GM18907 (cell line): ENCODE results near the gene IQGAP1.
A peak's percentile ranks its signal among the peaks of the same experiment; 100 is the strongest.
"Not testable (repeated sequence)": the region's sequence is repeated elsewhere in the genome, so short reads cannot be mapped to it uniquely, and the experiment has no call there.

Experiments
- ATAC-seq: cut with Tn5 transposase; IDR thresholded peaks from one replicate; pipeline ENCODE4 v1.9.1; 2021; ENCODE audit warnings: mild to moderate bottlenecking, moderate library complexity; ENCODE audit not compliant: unreplicated experiment

The IQGAP1 gene

DNA sequence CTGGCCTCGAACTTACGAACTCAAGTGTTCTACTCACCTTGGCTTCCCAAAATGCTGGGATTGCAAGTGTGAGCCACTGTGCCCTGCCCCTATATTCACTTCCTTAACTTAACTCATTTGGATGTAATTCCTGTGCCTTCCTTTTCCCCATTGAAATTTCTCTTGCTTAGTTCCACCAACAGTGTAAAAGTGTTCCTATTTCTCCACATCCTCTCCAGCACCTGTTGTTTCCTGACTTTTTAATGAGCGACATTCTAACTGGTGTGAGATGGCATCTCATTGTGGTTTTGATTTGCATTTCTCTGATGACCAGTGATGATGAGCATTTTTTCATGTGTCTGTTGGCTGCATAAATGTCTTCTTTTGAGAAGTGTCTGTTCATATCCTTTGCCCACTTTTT lies 21.5 kb downstream of the IQGAP1 start:
- ATAC-seq = not testable (repeated sequence)

DNA sequence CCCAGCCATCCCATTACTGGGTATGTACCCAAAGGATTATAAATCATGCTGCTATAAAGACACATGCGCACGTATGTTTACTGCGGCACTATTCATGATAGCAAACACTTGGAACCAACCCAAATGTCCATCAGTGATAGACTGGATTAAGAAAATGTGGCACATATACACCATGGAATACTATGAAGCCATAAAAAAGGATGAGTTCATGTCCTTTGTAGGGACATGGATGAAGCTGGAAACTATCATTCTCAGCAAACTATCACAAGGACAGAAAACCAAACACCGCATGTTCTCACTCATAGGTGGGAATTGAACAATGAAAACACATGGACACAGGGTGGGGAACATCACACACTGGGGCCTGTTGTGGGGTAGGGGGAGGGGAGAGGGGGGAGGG lies 22.3 kb downstream of the IQGAP1 start:
- not testable (repeated sequence) for ATAC-seq

DNA sequence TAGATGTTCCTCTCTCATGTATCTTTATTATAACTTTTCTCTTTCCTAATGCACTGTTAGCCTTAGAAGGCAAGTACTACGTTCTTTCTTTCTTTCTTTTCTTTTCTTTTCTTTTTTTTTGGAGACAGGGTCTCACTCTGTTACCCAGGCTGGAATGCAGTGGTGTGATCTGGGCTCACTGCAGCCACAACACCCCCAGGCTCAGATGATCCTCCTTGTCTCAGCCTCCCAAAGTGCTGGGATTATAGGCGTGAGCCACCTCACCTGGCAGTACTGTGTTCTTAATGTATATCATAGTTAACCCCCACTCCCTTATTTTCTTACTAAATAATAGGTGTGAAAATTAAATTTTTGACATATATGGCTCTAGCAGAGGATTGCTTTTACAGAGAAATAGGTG lies 23.1 kb downstream of the IQGAP1 start:
- ATAC-seq = no peak

DNA sequence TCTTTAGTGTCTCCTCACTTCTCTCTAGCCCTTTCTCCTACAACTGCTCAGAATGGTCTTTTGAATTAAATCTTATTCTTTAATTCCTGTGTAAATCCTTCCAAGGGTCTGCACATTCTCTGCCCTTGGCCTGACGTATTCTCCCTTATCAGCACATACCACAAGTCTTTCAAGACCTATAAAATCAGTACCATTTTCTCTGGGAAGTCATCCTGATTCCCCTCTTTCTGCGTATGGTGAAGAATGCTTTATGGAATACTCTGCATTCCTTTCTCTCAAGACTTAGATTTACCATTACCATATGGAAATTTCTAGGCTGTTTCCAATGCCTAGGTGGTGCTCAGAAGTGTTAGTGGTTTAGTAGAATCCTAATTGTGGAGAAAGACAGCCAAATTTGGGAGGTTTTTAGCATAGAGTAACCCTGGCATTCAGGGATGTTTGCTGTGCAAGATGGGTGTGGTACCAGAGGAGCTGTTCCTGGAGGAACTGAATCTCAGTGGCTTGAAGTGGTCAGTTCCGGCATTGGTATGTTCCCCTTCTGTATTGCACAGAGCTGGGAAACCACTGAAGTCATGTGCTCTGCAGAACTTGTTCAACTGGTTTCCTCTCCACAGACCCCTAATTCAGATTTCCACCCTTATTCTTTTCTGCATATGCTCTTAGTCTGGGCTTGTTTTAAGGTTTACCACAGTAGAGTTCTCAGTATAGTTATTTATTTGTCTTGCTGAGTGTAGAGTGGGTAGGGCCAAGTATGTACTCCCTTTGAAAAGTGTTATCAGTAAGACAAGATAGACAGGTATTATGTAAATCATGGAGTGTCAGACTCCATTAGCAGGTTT lies 24.5 kb downstream of the IQGAP1 start:
- ATAC-seq = peak; percentile 91

DNA sequence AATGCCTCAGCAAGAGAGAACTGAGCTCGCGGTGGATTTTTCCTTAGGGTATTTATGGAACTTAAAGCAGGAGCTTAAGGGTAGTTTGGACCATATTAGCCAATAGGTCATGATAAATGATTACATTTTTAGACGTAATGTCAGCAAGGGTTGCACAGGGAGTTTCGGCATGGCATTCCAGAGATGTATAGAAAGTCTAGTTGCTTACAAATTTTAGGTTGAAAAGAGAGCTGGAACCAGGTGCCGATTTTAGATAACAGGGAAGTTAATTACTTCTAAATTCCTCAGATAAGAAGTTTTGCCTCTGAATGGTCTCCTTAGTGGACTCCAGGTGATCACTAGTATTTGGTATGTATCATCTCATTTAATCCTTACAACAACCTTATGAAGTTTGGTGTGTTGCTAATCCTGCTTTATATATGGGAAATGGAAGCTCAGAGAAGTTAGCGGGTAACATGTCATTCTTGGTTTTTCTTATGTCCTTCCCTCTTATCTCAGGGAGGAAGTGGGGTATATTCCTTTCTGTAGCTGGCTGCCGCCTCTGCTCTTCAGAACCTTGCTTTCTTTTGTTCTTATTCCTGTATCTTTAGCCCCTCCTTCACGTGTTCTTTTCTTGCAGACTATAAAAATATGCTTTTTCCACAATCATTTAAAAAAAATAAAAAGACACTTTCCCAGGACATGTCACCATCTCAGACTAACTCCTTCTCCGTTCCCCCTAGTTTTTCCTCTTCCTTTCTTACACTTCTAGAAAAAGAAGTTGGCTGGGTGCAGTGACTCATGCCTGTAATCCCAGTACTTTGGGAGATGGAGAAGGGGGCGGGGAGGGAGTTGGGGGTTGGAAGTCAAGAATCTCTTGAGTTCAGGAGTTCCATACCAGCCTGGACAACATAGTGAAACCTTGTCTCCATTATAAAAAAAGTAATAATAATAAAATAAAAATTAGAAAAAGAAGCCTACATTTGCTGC lies 25.7 kb downstream of the IQGAP1 start:
- no peak for ATAC-seq

DNA sequence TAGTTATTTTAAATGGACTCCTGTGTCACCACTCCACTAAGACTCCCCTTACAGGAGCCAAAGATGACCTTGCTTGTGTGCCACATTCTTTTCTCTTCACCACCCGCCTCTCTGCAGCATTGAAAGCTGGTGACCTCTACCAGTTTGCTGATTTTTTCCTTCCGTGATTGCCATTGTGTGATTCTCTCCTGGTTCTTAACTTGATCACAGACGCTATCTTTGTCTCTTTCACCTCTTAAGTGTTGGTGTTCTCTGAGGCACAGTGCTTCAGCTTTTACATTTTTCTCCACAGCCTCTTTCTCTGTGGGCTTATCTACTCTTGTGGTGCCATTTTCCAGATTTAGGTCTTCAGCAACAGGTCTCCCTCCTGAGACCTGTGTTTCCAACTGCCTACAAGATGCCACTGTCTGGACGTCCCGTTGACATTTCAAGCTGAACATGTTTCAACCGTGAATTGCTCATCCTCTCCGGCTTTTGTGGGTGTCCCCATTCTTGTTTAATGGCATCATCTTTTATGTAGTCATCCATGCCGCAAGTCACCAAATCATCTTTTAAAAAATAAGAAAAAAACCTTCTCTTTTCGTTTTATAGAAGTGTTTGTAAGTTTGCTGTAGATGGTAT lies 26.5 kb downstream of the IQGAP1 start:
- no peak for ATAC-seq

DNA sequence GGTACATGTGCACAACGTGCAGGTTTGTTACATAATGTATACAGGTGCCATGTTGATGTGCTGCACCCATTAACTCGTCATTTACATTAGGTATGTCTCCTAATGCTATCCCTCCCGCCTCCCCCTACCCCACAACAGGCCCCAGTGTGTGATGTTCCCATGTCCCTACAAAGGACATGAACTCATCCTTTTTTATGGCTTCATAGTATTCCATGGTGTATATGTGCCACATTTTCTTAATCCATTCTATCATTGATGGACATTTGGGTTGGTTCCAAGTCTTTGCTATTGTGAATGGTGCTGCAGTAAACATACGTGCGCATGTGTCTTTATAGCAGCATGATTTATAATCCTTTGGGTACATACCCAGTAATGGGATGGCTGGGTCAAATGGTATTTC lies 28.0 kb downstream of the IQGAP1 start:
- not testable (repeated sequence) for ATAC-seq

DNA sequence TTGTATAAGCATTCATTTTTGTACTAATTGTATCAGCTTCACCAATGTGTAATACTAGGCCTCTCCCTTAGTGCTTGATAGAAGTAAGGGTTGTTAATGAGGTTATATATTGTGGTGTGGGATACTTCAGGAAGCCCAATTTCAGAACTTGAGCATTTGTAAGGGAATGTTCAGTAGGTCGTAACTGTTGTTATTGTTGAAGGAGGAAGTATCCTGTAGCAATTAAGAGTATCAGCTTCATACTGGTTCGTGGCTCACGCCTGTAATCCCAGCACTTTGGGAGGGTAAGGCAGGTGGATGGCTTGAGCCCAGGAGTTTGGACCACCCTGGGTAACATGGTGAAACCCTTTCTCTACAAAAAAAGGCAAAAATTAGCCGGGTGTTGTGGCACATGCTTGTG lies 30.6 kb downstream of the IQGAP1 start:
- no peak for ATAC-seq

DNA sequence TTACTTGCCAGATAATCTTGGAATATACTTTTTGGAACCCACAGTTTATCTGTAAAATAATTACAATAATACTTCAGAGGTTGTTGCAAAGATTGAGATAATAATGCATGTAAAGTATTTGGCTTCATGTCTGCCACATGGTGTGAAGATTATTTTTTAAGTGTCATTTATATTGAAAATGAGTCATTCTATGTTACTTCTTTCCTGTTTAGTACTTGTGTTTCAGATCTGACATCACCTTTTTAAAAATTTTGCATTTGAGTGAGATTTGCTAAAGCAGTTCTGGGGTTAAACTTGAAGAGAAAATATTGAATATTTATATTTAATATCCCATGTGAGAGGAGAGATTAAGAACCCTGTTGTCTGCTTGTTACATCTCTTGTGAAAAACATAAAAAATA lies 31.2 kb downstream of the IQGAP1 start:
- ATAC-seq = no peak

DNA sequence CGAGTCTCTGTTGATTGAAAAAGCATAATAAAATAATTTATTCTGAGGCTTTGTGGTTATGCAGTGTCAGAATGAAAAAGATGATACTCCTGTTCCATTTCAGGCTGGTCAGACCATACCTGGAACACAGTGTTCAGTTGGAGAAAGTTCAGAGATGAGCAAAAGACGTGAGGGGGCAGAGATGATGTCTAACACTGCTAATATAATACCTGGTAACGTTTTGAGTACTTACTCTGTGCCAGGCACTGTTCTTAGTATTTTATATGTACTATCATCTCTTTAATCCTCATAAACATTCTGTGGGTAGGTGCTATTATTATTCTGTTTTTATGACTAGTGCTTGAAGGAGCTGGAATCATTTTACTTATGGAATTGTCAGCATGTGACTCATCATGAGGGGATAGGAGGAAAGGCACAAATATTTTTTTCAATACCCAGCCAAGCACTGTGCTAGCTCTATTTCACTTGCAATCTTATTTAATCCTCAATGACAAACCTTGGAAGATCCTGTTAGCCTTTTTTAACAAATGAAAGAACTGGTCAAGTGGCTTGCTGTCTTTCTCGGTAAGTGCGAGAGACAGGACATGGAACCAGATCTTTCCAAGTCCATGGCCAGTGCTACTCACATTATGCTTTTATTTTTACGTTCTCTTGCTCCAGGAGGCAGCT lies 31.8 kb downstream of the IQGAP1 start:
- no peak for ATAC-seq

DNA sequence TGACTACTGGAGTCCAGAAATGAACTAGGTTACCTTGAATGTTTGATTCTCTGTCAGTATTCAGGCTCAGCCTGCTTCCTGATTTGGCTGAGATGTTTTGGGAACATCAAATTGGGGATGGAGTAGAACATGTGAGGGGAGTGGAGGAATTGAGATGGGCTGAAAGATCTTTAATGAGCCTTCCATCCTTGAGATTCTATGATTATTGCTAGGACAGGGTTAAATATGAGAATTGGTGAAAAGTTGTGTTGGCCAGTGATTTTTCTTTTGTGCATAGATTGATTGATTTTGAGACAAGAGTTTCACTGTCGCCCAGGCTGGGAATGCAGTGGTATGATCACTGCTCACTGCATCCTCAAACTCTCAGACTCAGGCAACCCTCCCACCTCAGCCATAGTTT lies 32.4 kb downstream of the IQGAP1 start:
- ATAC-seq = no peak

DNA sequence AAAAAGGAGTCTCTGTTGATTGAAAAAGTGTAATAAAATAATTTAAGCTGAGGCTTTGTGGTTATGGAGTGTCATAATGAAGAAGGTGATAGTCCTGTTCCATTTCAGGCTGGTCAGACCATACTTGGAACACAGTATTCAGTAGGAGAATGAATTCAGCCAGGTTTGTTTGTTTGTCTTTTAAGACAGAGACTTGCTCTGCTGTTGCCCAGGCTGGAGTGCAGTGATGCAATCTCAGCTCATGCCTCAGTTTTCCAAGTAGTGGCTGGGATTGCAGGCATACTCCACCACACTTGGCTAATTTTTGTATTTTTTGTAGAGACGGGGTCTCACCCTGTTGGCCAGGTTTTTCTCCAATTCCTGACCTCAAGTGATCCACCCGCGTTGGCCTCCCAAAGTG lies 33.5 kb downstream of the IQGAP1 start:
- ATAC-seq = no peak

DNA sequence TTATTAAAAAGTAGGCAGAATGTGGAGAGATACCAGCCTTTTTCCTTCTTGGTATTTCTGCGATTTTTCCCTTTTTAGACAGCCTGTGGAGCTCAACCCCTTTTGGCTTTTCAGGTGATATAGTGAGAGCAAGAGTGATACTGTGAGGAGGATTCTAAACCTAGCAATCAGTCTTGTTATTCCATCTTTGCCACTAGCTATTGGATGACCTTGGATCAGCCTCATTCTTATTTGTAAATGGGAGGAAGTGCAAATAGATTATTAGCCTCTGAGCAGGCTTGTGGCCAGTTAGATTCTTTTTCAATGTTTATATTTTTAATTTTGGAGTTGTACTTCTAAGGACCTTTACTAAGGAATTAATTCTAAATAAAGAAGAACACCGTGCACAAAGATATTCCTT lies 34.0 kb downstream of the IQGAP1 start:
- no peak for ATAC-seq

DNA sequence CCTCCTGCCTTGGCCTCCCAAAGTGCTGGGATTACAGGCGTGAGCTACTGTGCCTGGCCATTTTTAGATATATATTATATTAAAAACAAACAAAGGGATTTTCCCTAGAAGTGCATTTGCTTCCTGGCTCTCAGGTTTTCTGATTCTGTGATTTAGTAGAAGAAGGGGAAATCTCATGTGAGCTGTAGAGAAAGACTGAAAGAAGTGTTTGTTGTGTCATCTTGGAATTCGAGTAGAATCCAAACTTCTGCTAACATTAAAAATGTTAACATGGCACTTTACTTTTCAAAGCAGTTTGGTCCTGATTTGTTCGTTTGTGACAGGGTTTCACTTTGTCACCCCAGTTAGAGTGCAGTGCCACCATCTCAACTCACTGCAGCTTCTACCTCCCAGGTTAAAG lies 34.9 kb downstream of the IQGAP1 start:
- ATAC-seq = no peak

DNA sequence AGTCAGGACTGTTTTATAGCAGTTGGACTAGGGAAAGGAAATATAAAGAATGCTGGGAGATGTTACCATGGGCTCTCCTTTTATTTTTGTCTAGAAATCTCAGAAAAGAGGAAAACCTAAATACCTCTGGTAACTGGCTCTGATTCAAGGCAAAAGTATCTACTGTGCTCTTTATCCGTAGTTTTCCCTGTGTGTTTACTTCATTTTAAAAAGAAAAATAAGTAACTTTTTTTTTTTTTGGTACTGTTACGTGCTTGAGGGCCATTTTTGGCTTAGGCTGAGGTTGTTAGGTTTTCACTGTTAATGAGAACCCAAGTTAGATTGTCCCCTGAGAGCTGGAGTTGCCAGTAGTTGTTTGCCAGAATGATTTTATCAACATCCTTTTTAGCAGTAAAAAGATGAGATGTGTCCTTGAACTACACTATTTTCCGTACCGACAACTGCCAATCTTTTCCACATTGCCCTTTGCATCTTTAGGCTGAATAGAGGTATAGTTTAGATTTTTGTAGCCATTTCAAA lies 35.8 kb downstream of the IQGAP1 start:
- no peak for ATAC-seq

DNA sequence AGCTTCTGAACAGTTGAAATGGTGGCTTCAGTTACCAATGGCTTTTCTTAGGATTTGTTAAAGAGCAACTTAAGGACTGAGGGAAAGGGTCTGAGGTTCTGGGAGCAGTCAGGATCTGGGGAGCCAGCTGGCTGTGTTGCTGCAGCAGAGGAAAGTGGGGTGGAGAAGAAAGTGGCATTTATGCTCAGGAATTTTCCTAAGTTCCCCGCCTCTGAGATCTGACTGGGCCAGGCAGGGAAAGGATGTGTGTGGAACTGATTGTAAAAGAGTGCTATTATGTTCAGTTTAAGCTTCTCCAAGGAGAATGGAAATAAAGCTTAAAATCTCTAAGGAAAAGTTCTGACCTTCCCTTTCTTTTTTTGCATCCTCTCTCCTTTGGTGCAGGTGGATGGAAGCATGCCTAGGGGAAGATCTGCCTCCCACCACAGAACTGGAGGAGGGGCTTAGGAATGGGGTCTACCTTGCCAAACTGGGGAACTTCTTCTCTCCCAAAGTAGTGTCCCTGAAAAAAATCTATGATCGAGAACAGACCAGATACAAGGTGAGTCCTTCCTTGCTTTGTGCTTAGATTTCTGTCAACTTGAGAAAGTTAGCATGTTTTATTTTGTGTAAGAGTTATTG lies 37.8 kb downstream of the IQGAP1 start:
- no peak for ATAC-seq

DNA sequence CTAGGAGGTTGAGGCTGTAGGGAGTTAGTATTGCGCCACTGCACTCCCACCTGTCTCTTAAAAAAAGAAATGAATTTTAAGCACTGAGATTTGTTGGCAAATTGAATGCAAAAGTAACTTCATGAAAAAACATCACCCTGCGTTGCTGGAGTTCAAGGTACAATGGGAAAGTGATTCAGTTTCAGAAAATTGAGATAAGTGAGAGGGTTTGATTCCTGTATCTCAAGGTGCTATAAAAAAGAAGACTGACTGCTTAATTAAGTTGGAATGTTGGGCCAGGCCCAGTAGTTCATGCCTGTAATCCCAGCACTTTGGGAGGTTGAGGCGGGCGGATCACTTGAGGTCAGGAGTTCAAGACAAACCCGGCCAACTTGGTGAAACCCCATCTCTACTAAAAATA lies 39.1 kb downstream of the IQGAP1 start:
- ATAC-seq = no peak

DNA sequence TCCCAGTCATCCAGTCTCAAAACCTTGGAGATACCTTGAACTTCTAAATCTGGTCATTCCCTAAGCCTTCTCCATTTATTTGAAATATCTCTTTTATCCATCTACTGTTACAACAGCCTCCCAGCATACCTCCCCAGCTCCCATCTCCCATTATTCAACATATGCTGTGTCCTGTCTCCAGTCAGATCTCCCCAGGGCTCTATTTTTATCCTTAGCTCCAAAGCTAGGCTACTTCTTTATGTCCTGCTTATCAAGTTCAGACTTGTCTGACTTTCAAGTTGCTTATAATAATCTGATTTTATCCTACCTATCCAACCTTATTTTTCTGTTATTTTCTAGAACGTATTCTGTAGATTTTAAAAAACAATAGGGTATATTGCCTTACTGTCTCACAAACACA lies 44.2 kb downstream of the IQGAP1 start:
- ATAC-seq = no peak

DNA sequence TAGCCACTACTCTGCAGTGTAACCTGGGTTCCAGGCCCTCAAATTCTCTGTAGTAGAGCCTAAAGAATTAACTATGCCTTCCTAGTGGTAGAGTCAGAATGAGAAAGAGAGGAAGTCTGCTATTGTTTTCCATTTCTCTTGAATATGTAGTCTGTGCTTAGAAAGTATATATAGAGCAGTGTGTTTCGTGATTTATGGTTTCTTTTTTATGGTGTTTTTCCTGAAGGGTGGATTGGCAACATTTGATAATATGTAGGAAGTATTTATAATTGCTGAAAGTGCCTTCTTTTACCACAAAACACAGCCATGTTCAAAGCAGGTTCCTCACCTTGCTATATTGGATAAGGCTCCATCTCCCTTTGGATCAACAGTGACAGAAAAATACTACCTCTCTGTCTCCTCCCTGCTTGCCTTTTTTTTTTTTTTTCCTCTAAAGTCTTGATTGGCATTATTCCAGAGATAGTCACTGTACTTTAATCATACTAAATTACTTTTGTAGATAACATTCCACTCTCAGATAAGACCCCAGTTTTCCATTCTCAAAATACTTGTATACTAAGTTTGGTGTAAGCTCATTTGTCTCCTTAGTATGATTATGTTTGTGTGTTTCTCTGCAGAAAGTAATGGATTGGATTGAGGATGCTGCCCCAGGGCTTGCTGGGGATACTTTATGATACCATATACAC lies 47.8 kb downstream of the IQGAP1 start:
- no peak for ATAC-seq

DNA sequence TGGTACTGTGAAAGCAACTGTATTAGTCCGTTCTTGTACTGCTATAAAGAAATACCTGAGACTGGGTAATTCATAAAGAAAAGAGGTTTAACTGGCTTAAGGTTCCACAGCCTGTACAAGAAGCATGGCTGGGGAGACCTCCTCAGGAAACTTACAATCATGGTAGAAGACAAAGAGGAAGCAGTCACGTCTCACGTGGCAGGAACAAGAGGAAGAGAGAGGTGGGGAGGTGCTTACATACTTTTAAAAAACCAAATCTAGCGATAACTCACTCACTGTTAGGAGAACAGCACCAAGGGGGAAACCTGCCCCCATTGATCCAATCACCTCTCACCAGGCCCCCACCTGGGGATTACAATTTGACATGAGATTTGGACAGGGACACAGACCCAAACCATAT lies 48.9 kb downstream of the IQGAP1 start:
- ATAC-seq = no peak
